T1000 (cell line): ENCODE data around the gene STPG4.

Source experiments
- DNase-seq: peaks from one replicate; lab custom pipeline; 2025; ENCODE audit warnings: mixed read lengths; lab: John Stamatoyannopoulos, UW

STPG4 gene

GRCh38 chr2:47087051-47087450, 68.1 kb downstream of the STPG4 start:
- DNase-seq = no peak

- DNase-seq = no peak
Measured at GRCh38 chr2:47086571-47086970, 68.5 kb downstream of the STPG4 start.

- DNase-seq = no peak
Measured at GRCh38 chr2:47086054-47086471, 69.0 kb downstream of the STPG4 start.

- no peak for DNase-seq
Measured at GRCh38 chr2:47083886-47084687, 71.0 kb downstream of the STPG4 start.

GRCh38 chr2:47083485-47083884, 71.6 kb downstream of the STPG4 start:
- no peak for DNase-seq

GRCh38 chr2:47083005-47083404, 72.1 kb downstream of the STPG4 start:
- no peak for DNase-seq

- no peak for DNase-seq
Measured at GRCh38 chr2:47080888-47081301, 74.2 kb downstream of the STPG4 start.

- DNase-seq = no peak
Measured at GRCh38 chr2:47079515-47080412, 75.3 kb downstream of the STPG4 start.

GRCh38 chr2:47078541-47079482, 76.3 kb downstream of the STPG4 start:
- DNase-seq = no peak

GRCh38 chr2:47077442-47078117, 77.5 kb downstream of the STPG4 start:
- DNase-seq = no peak

GRCh38 chr2:47076586-47077441, 78.3 kb downstream of the STPG4 start:
- DNase-seq = peak; percentile 71

GRCh38 chr2:47076126-47076506, 79.0 kb downstream of the STPG4 start:
- DNase-seq = no peak

GRCh38 chr2:47075361-47076125, 79.6 kb downstream of the STPG4 start:
- DNase-seq = no peak

- DNase-seq = no peak
Measured at GRCh38 chr2:47074691-47075090, 80.4 kb downstream of the STPG4 start.

- DNase-seq = no peak
Measured at GRCh38 chr2:47073641-47074040, 81.5 kb downstream of the STPG4 start.

GRCh38 chr2:47073217-47073616, 81.9 kb downstream of the STPG4 start:
- no peak for DNase-seq

GRCh38 chr2:47072728-47073191, 82.3 kb downstream of the STPG4 start:
- DNase-seq = no peak

- no peak for DNase-seq
Measured at GRCh38 chr2:47072018-47072691, 83.0 kb downstream of the STPG4 start.
